ENCODE measurements around the gene CHRNG. TPM values are rescaled to one million over a fixed set of nuclear protein-coding genes. Genes with fewer than 3 reads are reported as not detected.

The CHRNG gene
- total RNA-seq, 1 donor from 2014 or later = not detected

DNA sequence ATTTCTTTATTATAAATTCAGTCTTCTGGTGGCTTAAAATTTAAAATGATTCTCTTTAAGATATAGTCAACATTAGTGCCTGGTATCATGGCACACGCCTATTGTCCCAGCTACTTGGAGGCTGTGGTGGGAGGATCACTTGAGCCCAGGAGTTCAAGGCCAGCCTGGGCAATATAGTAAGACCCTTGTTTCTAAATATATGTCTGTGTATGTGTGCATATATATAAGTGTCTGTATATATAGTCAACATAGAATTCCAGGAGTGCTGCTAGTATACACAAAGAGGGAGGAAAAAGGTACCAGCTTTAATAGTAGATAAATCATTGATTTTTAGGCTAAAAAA is 35.9 kb downstream of the CHRNG start:
- no peak for DNase-seq (ENCODE audit: low read depth in 2 of 2)

DNA sequence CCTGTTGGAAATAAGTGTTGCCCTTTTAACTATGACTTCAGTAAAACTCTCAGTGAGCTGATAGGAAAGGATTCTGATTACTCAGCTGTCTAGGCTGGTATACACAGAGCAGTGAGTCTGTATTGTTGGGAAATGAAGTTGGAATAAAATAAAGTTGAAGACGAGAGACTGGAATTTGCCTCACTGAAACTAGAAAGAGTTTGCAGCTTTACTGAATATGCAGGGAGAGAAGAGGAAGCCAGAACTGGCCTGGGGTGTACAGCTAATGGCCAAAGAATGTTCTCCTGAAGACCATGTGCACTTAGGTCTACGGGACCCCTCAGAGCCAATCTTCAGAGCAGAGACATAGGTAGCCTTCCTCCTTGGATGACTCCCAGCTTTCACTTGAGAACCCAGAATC is 37.5 kb downstream of the CHRNG start:
- DNase-seq (ENCODE audit: low read depth in 2 of 2) = no peak

DNA sequence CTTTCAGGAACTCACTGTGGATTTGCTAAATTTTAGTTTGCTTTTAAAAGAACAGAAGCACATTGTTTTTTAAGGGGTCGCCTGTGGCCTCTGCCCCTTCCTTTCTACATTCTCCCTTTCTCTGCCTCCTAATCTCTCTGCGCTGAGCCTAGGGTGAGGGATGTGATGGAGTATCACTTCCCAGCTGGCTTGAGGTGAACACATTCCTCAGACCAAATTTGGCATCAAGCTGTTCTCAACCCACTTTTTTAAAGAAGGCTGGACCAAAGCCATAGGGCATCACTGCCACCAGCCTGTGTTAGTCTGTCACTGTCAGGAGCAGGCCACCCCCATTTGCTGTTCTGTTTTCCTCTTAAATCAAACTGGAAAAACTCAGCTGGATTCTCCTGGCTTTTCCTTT is 38.3 kb downstream of the CHRNG start:
- no peak for DNase-seq (ENCODE audit: low read depth in 2 of 2)

DNA sequence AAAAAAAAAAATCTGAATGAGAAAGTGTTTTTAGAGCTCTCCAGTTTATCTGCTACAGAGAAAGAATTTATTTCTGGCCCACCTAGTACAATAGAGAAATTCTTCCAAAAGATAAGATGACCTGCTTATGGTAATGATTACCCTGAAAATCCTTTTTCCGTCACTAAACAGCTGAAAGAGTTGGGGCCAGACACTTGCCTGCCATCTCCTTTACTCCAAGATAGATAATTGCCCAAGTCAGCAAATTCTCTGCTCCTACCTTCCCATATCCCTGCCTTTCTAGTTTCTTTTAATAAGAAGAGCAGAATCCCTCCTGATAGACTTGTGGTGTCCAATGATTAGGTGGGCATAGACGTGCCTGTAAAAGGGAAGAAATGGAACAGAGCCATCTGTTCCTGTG is 39.1 kb downstream of the CHRNG start:
- no peak for DNase-seq (ENCODE audit: low read depth in 2 of 2)

DNA sequence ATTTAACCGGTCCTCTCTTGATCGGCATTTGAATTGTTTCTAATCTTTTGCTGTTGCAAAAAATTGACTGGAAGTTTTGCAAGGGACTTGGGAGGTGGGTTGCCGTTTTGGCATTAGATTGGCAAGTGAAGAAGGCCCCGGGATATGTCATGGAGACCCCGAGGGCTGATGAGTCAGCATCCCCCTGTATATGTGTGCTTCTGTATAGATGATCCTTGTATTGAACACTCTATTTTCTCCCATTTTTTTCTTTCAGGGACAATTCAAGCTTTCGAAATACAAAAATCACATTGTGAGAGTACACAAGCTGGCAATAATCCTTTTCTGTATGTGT is 41.1 kb downstream of the CHRNG start:
- DNase-seq (ENCODE audit: low read depth in 2 of 2) = no peak

DNA sequence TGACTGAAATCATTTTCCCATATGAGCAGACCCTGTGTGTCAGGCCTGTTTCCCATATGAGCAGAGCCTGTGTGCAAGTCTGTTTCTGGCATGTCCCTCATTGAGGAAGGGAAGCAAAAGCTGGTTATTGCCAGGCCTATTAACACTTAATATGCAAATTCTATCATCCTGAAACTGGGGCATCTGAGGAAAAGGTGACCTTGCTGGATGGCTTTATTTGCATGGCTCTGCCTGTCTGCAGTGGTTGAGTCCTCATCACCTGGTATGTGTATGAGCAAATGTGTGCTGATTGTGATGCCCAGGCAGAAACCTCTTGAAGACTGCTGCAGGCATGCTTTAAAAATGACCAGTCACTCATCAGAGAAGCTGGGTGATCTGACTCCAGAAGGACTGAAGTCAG is 42.2 kb downstream of the CHRNG start:
- no peak for DNase-seq (ENCODE audit: low read depth in 2 of 2)

DNA sequence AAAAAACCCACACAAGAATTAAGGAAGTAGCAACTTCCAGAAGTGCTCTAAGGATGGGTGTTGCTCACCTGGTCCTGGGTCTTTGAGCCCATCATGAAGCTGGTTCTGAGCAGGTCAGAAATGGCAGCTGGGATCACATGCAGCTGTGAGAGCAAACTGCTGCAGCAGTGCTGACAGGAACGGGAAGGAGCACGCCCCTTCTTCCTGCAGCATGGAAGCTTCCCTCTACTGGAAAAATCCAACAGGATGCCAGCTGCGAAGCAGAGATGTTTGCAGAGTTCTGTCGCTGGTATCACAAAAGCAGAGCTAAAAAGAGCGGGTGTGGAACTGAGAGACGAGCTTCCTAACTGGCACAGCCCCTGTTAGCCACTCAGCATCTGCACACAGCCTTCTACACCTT is 44.7 kb downstream of the CHRNG start:
- DNase-seq (ENCODE audit: low read depth in 2 of 2) = peak; percentile 28 to 79

DNA sequence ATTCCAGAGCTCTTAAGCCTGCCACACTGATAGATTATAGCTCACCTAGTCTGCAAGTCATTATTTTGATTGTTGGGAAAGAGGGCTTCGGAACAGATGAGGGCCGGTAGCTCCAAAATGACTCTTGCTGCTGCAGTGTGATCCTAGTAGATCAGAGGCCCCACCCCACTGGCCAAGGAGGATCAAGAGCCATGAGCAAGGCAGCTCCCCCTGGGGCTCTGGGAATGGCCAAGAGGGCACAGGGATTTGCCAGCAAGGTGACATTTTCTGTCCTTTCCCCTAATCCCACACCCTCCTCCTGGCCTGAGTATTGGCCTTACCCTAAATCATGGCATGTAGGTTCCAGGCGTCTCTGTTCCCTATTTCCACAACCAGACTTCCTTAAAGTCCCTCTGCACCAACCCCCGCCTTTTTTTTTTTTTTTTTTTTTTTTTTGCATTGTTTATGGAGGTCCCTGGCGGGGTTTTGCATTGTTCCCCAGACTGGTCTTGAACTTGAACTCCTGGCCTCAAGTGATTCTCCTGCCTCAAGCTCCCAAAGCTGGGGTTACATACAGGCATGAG is 47.5 kb downstream of the CHRNG start:
- no peak for DNase-seq (ENCODE audit: low read depth in 2 of 2)

DNA sequence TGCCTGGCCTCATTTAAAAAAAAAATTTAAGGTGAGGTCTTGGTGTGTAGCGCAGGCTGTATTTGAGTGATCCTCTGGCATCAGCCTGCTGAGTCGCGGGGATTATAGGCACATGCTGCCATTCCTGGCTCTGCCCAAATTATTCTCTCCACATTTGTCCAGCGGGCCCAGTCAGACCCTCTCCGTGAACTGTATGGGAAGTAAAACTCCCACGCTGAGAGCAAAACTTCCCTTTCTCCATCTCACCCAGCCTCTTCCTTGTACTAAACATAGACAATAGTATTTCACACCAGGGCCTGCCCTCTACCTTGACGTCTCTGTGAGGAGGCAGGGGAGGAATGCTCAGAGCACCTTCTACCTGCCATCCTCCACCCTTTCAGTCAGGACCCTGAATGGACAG is 48.0 kb downstream of the CHRNG start:
- no peak for DNase-seq (ENCODE audit: low read depth in 2 of 2)

DNA sequence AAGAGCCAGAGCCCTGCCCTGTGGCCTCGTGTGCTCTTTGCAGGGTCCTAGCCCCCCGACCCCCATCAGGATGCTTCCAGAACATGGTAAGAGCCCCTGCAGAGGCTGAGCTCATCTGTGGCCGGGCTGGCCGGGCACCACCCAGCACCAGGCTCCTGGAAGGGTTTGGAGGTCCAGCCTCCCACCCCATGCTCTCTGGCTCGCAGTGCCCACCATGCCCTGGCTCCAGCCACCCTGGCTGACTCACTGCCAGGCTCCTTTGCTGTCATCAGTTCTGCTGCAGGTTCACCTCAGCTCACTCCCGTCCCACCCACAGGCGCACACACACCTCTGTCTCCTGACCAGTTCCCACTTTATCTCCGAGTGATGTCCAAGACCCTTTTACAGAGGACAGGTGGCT is 48.5 kb downstream of the CHRNG start:
- DNase-seq (ENCODE audit: low read depth in 2 of 2) = no peak

DNA sequence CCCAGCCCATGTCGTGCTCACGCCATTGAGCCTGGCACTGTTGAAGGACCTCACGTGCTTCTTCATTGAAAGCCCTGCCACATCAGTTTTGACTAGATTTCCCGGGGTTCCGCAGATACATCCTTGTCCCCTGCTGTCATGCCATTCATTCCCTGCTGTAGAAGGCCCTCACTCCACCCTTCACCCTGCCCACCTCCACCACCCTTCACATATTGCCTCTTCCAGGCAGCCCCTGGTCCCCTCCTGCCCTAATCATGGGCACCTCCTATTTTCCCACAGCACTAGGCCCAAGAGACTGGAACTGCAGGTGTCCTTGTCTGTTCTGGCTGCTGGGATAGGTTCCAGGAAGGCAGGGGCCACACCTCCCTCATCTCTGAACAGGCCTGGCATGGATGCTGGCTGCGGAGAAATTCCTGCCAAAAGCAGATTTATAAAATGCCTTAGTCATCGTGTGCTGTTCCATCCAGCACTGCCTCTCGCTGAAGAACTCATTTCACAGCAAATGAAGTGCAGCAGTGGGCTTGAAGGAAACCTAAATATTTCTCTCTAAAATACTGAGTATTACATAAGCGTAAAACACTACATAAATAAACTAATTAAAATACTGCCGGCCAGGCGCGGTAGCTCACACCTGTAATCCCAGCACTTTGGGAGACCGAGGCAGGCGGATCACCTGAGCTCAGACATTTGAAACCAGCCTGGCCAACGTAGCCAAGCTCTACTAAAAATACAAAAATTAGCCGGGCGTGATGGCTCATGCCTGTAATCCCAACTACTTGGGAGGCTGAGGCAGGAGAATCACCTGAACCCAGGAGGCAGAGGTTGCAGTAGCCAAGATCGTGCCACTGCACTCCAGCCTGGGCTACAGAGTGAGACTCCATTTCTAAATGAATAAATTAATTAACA is 49.4 kb downstream of the CHRNG start:
- peak in 1 of 2 donors; percentile 63 for DNase-seq (ENCODE audit: low read depth in 2 of 2)

DNA sequence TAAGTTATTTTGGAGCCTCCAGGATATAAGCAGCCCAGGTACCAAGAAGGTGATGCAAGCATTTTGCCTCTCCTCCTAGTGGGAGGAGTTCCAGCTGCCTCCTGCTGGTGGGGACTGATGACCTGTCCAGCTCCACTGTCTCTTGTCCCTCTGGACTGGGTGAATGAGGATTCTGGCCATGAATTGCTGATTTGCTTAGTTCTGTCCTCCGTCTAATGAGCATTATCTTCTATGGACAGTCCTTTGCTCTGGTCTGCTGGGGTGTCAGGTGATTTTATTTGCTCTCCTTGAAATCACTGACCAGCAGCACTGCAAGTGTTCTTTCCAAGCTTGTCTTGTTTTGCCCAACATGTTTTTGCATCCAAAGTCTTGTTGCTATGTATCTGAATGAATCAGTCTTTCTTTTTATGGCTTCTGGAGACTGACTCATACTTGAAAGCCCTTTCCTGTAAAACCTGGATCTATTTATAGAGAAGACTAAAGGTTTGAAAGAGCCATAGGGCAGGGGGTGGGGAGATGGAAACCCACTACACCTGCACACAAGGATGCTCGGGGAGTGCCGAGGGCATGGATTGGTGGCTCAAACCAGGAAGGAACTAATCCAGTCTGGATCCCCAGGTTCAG is 53.4 kb downstream of the CHRNG start:
- peak; percentile 14 to 86 for DNase-seq (ENCODE audit: low read depth in 2 of 2)

DNA sequence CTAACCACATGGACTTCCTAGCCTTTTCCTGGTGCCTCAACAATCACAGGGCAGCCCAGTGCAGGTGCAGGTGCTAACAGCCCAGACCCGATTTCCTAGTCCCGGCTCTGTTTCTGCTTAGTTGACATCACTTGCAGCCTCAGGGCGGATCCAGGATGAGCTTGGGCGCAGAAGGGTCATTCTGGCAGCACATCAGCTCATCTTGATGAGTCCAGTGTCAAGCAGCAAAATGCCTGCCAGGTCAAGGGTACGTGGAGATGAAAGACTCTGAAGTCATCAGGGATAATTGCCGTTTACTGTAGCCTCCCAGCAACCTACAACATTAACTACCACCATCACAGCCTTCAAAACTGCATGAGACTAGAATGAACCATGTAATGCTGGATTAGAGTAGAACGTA is 54.5 kb downstream of the CHRNG start:
- DNase-seq (ENCODE audit: low read depth in 2 of 2) = no peak

Other genes starting within 250 kb of the CHRNG start
- gene ALPP, start 160.9 kb upstream of the CHRNG start, total RNA-seq = not detected in 2 replicates
- gene ALPG, start 132.8 kb upstream of the CHRNG start, total RNA-seq = not detected in 2 replicates
- not detected in 2 replicates for gene ALPI, start 83.5 kb upstream of the CHRNG start, total RNA-seq
- gene ECEL1, start 51.9 kb upstream of the CHRNG start, total RNA-seq = under 0.01 TPM in 1 of 2 replicates, not detected in the other
- gene PRSS56, start 19.3 kb upstream of the CHRNG start, total RNA-seq = not detected in 2 replicates
- not detected in 2 replicates for gene CHRND, start 13.5 kb upstream of the CHRNG start, total RNA-seq
- 0.87 and 1.8 TPM in 2 replicates for gene TIGD1, start 10.9 kb downstream of the CHRNG start, total RNA-seq
- gene EIF4E2, start 11.0 kb downstream of the CHRNG start, total RNA-seq = 97.6 and 108 TPM in 2 replicates
- 0.20 TPM in 1 of 2 replicates, not detected in the other for gene EFHD1, start 93.9 kb downstream of the CHRNG start, total RNA-seq
- 29.9 and 48.0 TPM in 2 replicates for gene GIGYF2, start 157.6 kb downstream of the CHRNG start, total RNA-seq
- not detected in 2 replicates for gene KCNJ13, start 236.9 kb downstream of the CHRNG start, total RNA-seq